Epithelial cell of proximal tubule (primary cell): ENCODE data around the gene MAST4. TPM values are rescaled to one million over a fixed set of nuclear protein-coding genes. Genes with fewer than 3 reads are reported as not detected.

Experiments
- DNase-seq: peaks from one replicate; pipeline ENCODE4 v3.0.0-alpha.2; 2011; ENCODE audit warnings: low read depth
- H3K4me3 ChIP-seq: 2 replicates; pipeline ENCODE4 v1.5.1; 2011; ENCODE audit warnings: low read depth, mild to moderate bottlenecking, low read length
- CTCF ChIP-seq: conservative IDR thresholded peaks from 2 replicates; pipeline ENCODE4 v1.5.1; 2012; ENCODE audit warnings: low read depth, mild to moderate bottlenecking, low read length
- total RNA-seq: library from RNA; depleted of rRNA; stranded (reverse); fragments of >200 nt; gene quantifications from 2 replicates; pipeline ENCODE4 v1.2.3, GENCODE V29; 2015

Gene MAST4
- total RNA-seq, 1 donor from 2014 or later = 17.3 TPM

- TF ChIP-seq CTCF = no peak
- no peak for DNase-seq
- no peak overlapping the region for H3K4me3 ChIP-seq
Measured at GRCh38 chr5:67095346-67096171, 499.4 kb downstream of the MAST4 start.

- DNase-seq = no peak
- no peak overlapping the region for H3K4me3 ChIP-seq
- TF ChIP-seq CTCF = no peak
Measured at GRCh38 chr5:67098656-67099055, 502.5 kb downstream of the MAST4 start.

DNA sequence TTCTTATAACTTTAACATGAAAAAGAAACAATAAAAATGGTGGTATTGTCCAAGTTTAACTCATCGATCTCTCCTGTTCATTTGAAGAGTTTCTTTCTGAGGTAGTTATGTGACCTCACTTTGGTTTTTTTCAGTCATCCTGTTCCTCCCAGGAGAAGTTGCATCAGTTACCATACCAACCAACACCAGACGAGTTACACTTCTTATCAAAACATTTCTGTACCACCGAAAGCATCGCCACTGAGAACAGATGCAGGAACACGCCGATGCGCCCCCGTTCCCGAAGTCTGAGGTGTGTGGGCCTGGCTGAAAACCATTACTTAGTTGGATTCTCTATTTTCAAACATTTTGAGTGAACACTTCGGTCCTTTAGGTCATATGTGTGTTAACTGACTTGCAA lies 504.1 kb downstream of the MAST4 start:
- no peak for TF ChIP-seq CTCF
- H3K4me3 ChIP-seq = no peak overlapping the region
- DNase-seq = no peak

- TF ChIP-seq CTCF = no peak
- no peak overlapping the region for H3K4me3 ChIP-seq
- no peak for DNase-seq
Measured at GRCh38 chr5:67102708-67103107, 506.5 kb downstream of the MAST4 start.

- no peak for TF ChIP-seq CTCF
- H3K4me3 ChIP-seq = no peak overlapping the region
- DNase-seq = no peak
Measured at GRCh38 chr5:67104859-67105258, 508.7 kb downstream of the MAST4 start.

GRCh38 chr5:67105270-67105669 lies 509.1 kb downstream of the MAST4 start:
- no peak for TF ChIP-seq CTCF
- no peak for DNase-seq
- no peak overlapping the region for H3K4me3 ChIP-seq
